ENCODE data around the gene CD72.

Gene CD72

GRCh38 chr9:35560625-35561337, 57.4 kb downstream of the CD72 start:
- no peak overlapping the region for H3K4me3 Mint-ChIP-seq
- no peaks in the 10 kb centered on the region for H3K4me1 Mint-ChIP-seq
- no peaks in the 10 kb centered on the region for H3K9me3 Mint-ChIP-seq
- H3K27ac Mint-ChIP-seq, result no peak overlapping the region
- DNase-seq, result no peak
- H3K36me3 Mint-ChIP-seq, result no peaks in the 10 kb centered on the region
- peaks cover 6% of the 10 kb centered on the region for H3K27me3 Mint-ChIP-seq
- CTCF ChIA-PET, result no interaction called here
